Neural progenitor cell (in vitro differentiated cells): Measurements from ENCODE around the gene CNTNAP2. TPM values are rescaled to one million over a fixed set of nuclear protein-coding genes. Genes with fewer than 3 reads are reported as not detected.

Experiments used
- DNase-seq: peaks from one replicate; pipeline ENCODE4 v3.0.0-alpha.2; 2016; ENCODE audit warnings: low spot score
- H2AFZ ChIP-seq: fragments of 200-600 bp; sonication (generic); replicated peaks from 2 replicates; pipeline ENCODE4 v1.6.1; 2016; ENCODE audit warnings: antibody characterized with exemption
- H3F3A ChIP-seq: fragments of 200-600 bp; sonication (generic); 2 replicates; pipeline ENCODE4 v1.6.1; 2016; ENCODE audit warnings: antibody characterized with exemption, low read depth
- H3K27ac ChIP-seq: fragments of 200-600 bp; sonication (generic); 2 replicates; pipeline ENCODE4 v1.5.1; 2016; ENCODE audit warnings: mild to moderate bottlenecking
- H3K27me3 ChIP-seq: fragments of 200-600 bp; sonication (generic); 2 replicates; pipeline ENCODE4 v1.6.1; 2016; ENCODE audit warnings: mild to moderate bottlenecking, moderate library complexity
- H3K36me3 ChIP-seq: fragments of 200-600 bp; sonication (generic); 2 replicates; pipeline ENCODE4 v1.5.1; 2016
- H3K4me1 ChIP-seq: fragments of 200-600 bp; sonication (generic); 2 replicates; pipeline ENCODE4 v1.6.1; 2016; ENCODE audit warnings: mixed run types
- H3K4me2 ChIP-seq: fragments of 200-600 bp; sonication (generic); 2 replicates; pipeline ENCODE4 v1.6.1; 2016
- H3K4me3 ChIP-seq: fragments of 200-600 bp; sonication (generic); 2 replicates; pipeline ENCODE4 v1.5.1; 2016
- H3K79me2 ChIP-seq: fragments of 200-600 bp; sonication (generic); 2 replicates; pipeline ENCODE4 v1.6.1; 2016; ENCODE audit warnings: low read depth
- H3K9ac ChIP-seq: fragments of 200-600 bp; sonication (generic); 2 replicates; pipeline ENCODE4 v1.6.1; 2016
- H3K9me3 ChIP-seq: fragments of 200-600 bp; sonication (generic); 2 replicates; pipeline ENCODE4 v1.5.1; 2016; ENCODE audit warnings: low read depth
- H4K20me1 ChIP-seq: fragments of 200-600 bp; sonication (generic); 2 replicates; pipeline ENCODE4 v1.6.1; 2016; ENCODE audit warnings: low read depth
- H3K27ac Mint-ChIP-seq: 3 replicates; pipeline ENCODE4 v1.8.0; 2021; ENCODE audit warnings: mixed read lengths
- H3K27me3 Mint-ChIP-seq: 2 replicates; pipeline ENCODE4 v1.8.0; 2022; ENCODE audit warnings: low read depth, mild to moderate bottlenecking, inconsistent platforms, moderate library complexity, mixed read lengths; ENCODE audit not compliant: insufficient read depth
- H3K36me3 Mint-ChIP-seq: 3 replicates; pipeline ENCODE4 v1.8.0; 2021; ENCODE audit warnings: mixed read lengths
- H3K4me1 Mint-ChIP-seq: 3 replicates; pipeline ENCODE4 v1.8.0; 2021; ENCODE audit warnings: mixed read lengths
- H3K4me3 Mint-ChIP-seq: 3 replicates; pipeline ENCODE4 v1.8.0; 2021; ENCODE audit warnings: mild to moderate bottlenecking, moderate library complexity, mixed read lengths
- H3K9me3 Mint-ChIP-seq: 3 replicates; pipeline ENCODE4 v1.8.0; 2020; ENCODE audit warnings: mixed read lengths
- EZH2 ChIP-seq: fragments of 200-600 bp; sonication (generic); IDR thresholded peaks from 2 replicates; pipeline ENCODE4 v1.6.1; 2017; ENCODE audit warnings: antibody characterized with exemption, mild to moderate bottlenecking, moderate library complexity
- EZH2phosphoT487 ChIP-seq: fragments of 200-600 bp; sonication (generic); IDR thresholded peaks from 2 replicates; pipeline ENCODE4 v1.6.1; 2017; ENCODE audit warnings: antibody characterized with exemption
- total RNA-seq: library from RNA; depleted of rRNA; stranded (reverse); fragments of >200 nt; gene quantifications from 2 replicates; pipeline ENCODE4 v1.2.3, GENCODE V29; 2015; ENCODE audit warnings: low replicate concordance
- TF ChIP-seq, protein P1 (sequence below): fragments of 200-600 bp; sonication (generic); IDR thresholded peaks from 2 replicates; pipeline ENCODE4 v1.5.1; 2017; ENCODE audit warnings: antibody characterized with exemption, mild to moderate bottlenecking

Gene CNTNAP2
- total RNA-seq, 1 donor from 2014 or later: 126 TPM

- Histone ChIP-seq H3K4me1 (no peaks in the 10 kb centered on the region), H3K9ac (no peak overlapping the region), H2AFZ (no peak overlapping the region), H3K9me3 (no peaks in the 10 kb centered on the region), H4K20me1 (no peaks in the 10 kb centered on the region), H3K27me3 (no peaks in the 10 kb centered on the region), H3K36me3 (no peaks in the 10 kb centered on the region), H3K4me3 (no peak overlapping the region), H3F3A (no peaks in the 10 kb centered on the region), H3K79me2 (no peaks in the 10 kb centered on the region), H3K27ac (no peak overlapping the region), H3K4me2 (no peak overlapping the region)
- Mint-ChIP-seq H3K4me1 (peaks cover 4% of the 10 kb centered on the region), H3K36me3 (no peaks in the 10 kb centered on the region), H3K9me3 (no peaks in the 10 kb centered on the region), H3K4me3 (no peak overlapping the region), H3K27me3 (no peaks in the 10 kb centered on the region), H3K27ac (no peak overlapping the region)
- TF ChIP-seq, protein P1, sequence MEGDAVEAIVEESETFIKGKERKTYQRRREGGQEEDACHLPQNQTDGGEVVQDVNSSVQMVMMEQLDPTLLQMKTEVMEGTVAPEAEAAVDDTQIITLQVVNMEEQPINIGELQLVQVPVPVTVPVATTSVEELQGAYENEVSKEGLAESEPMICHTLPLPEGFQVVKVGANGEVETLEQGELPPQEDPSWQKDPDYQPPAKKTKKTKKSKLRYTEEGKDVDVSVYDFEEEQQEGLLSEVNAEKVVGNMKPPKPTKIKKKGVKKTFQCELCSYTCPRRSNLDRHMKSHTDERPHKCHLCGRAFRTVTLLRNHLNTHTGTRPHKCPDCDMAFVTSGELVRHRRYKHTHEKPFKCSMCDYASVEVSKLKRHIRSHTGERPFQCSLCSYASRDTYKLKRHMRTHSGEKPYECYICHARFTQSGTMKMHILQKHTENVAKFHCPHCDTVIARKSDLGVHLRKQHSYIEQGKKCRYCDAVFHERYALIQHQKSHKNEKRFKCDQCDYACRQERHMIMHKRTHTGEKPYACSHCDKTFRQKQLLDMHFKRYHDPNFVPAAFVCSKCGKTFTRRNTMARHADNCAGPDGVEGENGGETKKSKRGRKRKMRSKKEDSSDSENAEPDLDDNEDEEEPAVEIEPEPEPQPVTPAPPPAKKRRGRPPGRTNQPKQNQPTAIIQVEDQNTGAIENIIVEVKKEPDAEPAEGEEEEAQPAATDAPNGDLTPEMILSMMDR: no peak
- TF ChIP-seq EZH2phosphoT487: no peak
- TF ChIP-seq EZH2: no peak
- no peak for DNase-seq
Observed at GRCh38 chr7:147978651-147979050, 1862.0 kb downstream of the CNTNAP2 start.

- H4K20me1 ChIP-seq: no peaks in the 10 kb centered on the region
- no peak overlapping the region for H3K4me3 ChIP-seq
- no peak overlapping the region for H2AFZ ChIP-seq
- no peak overlapping the region for H3K27ac ChIP-seq
- Mint-ChIP-seq H3K27ac (no peak overlapping the region), H3K36me3 (no peaks in the 10 kb centered on the region), H3K4me1 (peaks cover 4% of the 10 kb centered on the region), H3K27me3 (no peaks in the 10 kb centered on the region), H3K9me3 (peaks cover 3% of the 10 kb centered on the region), H3K4me3 (no peak overlapping the region)
- TF ChIP-seq, protein P1: no peak
- TF ChIP-seq EZH2phosphoT487: no peak
- TF ChIP-seq EZH2: no peak
- no peaks in the 10 kb centered on the region for H3K4me1 ChIP-seq
- no peaks in the 10 kb centered on the region for H3F3A ChIP-seq
- no peaks in the 10 kb centered on the region for H3K79me2 ChIP-seq
- H3K4me2 ChIP-seq: no peak overlapping the region
- no peaks in the 10 kb centered on the region for H3K36me3 ChIP-seq
- H3K27me3 ChIP-seq: no peaks in the 10 kb centered on the region
- H3K9me3 ChIP-seq: no peaks in the 10 kb centered on the region
- no peak for DNase-seq
- no peak overlapping the region for H3K9ac ChIP-seq
Observed at GRCh38 chr7:147980826-147981813, 1864.5 kb downstream of the CNTNAP2 start.

- H3K79me2 ChIP-seq: no peaks in the 10 kb centered on the region
- TF ChIP-seq EZH2 (no peak), EZH2phosphoT487 (no peak)
- TF ChIP-seq, protein P1: no peak
- Mint-ChIP-seq H3K9me3 (peaks cover 5% of the 10 kb centered on the region), H3K27me3 (no peaks in the 10 kb centered on the region), H3K4me1 (peaks cover 4% of the 10 kb centered on the region), H3K27ac (no peak overlapping the region), H3K4me3 (no peak overlapping the region), H3K36me3 (no peaks in the 10 kb centered on the region)
- no peaks in the 10 kb centered on the region for H3K4me1 ChIP-seq
- no peak overlapping the region for H3K4me2 ChIP-seq
- H3K4me3 ChIP-seq: no peak overlapping the region
- H3K27ac ChIP-seq: no peak overlapping the region
- H3F3A ChIP-seq: no peaks in the 10 kb centered on the region
- H3K27me3 ChIP-seq: no peaks in the 10 kb centered on the region
- no peak overlapping the region for H2AFZ ChIP-seq
- no peaks in the 10 kb centered on the region for H4K20me1 ChIP-seq
- no peaks in the 10 kb centered on the region for H3K9me3 ChIP-seq
- no peaks in the 10 kb centered on the region for H3K36me3 ChIP-seq
- H3K9ac ChIP-seq: no peak overlapping the region
- DNase-seq: no peak
Observed at GRCh38 chr7:147982307-147982706, 1865.7 kb downstream of the CNTNAP2 start.
